T-helper 1 cell treated with Interleukin-12 subunit alpha and Interleukin-12 subunit beta and Interleukin-4 antibody, amounts not matched to agents 30 ng/mL and 1 ng/mL, for 36 hours (primary cell): ENCODE measurements around the gene UROC1. TPM values are rescaled to one million over a fixed set of nuclear protein-coding genes. Genes with fewer than 3 reads are reported as not detected.

ENCODE experiments used
- intact Hi-C: fragments of 100-400 bp; cut with micrococcal nuclease; formaldehyde crosslinking; loops from one replicate; pipeline ENCODE4 v1.15.1; 2024
- total RNA-seq: library from RNA; stranded (reverse); gene quantifications from 2 replicates; pipeline ENCODE4 v1.2.3, GENCODE V29; 2022

Gene UROC1
- not detected in 2 replicates for total RNA-seq

DNA sequence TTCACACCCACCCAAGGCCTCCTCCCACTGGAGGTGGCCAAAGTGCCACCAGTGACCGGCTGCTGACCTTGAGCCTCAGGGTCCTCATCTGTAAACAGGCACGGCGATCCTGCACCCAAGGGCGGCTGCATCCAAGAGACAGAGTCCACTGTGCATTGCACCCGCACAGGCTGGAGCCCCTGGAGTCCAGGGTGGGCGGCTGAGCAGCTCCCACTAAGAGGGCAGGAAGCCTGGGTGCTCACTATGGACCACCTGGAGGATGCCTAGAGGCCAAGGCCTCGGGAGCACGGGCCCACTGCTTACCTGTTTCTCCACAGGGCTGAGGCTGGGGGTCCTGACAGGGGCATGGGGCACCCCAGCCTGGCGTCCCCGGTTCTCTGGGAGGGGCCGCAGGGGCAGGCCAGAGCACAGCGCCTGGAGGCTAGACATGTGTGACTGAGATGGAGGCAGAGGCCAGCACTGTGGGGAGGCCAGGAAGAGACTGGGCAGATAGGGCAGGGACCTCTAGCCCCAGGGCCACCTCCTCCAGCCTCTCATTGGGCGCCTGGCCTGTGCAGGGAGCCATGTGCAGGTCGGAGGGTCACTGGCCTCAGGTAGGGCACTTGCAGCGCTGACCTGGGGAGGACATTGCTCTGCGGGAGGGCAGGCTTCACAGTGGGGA lies at the start of gene UROC1:
UROC1 (minus strand) TSS at position 483 of the 661 bp plus-strand sequence; CDS start at position 429, 54 bp downstream.
- intact Hi-C loops: no loop called here

DNA sequence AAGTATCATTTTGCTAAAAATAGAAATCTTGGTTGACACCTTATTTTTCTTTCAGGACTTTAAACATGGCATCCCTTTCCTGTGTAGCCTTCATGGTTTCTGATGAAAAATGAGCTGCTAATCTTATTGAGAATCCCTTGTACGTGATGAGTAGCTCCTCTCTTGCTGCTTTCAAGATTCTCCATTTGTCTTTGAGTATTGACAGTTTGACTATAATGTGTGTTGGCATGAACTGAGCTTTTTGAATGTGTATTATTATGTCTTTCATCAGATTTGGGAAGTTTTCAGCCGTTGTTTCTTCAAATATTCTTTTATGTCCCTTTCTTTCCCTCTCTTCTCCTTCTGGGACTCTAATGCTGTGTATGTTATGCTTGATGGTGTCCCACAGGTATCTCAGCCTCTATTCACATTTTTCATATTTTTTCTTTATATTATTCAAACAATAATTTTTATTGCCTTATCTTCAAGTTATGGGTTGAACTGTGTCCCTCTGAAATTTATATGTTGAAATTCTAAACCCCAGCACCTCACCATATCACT lies 45.2 kb upstream of the UROC1 start:
- intact Hi-C loops: no loop called here

- intact Hi-C loops: no loop called here
Observed at GRCh38 chr3:126558336-126559071, 40.9 kb upstream of the UROC1 start, which contains the start of gene C3orf22. Gene C3orf22 (minus strand): TSS chr3:126558932. CDS start chr3:126553390, 5,542 bp downstream.

DNA sequence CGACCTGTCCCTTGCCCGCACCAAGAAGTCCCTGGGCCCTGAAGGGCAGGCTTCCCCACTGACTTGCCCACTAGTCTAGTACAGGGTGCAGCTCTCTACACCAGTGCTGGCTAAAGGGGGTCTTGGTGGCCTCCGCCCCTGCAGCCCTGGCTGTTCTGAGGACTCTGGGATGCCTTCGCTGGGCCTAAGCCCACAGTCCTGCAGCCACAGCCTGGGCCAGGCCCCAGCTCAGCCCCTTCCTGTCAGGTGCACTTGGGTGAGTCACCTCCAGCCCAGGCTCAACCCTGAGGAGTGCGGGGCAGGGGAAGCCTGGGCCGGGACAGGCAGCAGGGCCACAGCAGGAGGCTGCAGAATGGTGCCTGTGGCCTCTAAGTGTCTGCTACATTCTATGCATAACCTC lies 40.2 kb upstream of the UROC1 start:
- intact Hi-C loops: no loop called here

DNA sequence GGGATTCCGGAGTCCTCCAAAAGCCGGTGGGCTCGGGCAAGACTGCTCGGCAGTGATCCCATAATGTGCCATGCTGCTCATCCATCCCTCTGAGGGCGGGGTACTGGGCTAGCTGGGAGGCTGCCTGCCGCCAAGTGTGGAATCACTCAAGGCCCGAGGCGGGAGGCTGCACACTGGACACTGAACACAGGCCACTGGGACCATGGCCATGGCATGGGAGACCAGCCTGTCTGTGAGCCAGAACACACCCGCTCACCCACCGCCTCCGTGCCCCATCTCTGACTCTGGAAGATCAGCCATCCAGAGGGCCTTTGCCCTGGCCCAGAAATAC lies 39.8 kb upstream of the UROC1 start:
- intact Hi-C loops: no loop called here

DNA sequence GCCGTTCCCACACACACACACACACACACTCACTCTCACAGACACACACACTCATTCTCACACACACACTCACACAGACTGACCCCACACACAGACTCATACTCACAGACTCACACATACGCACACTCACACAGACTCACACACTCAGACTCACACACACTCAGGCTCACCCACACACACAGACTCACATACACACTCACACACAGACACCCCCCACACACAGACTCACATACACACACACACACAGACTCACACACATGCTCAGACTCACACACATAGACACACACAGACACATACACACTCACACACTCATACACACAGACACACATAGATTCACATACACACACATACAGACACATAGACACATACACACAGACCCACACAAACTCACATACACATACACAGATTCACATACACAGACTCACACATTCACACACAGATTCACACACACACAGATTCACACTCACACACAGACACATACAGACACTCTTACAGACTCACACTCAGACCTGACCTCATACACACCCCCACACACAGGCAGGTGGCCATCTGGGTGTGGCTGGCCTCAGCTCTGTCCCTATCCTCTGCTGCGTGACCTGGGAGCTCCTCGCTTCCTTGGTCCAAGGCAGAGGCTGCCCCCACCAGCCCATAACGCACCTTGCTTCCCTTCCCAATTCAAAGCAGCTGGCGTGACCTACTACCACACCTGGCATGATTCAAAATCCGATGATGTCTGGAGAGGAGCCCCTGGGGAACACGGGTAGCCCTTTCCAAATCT lies 39.3 kb upstream of the UROC1 start:
- intact Hi-C loops: no loop called here

GRCh38 chr3:126555795-126556636 lies 38.4 kb upstream of the UROC1 start:
- intact Hi-C loops: no loop called here

DNA sequence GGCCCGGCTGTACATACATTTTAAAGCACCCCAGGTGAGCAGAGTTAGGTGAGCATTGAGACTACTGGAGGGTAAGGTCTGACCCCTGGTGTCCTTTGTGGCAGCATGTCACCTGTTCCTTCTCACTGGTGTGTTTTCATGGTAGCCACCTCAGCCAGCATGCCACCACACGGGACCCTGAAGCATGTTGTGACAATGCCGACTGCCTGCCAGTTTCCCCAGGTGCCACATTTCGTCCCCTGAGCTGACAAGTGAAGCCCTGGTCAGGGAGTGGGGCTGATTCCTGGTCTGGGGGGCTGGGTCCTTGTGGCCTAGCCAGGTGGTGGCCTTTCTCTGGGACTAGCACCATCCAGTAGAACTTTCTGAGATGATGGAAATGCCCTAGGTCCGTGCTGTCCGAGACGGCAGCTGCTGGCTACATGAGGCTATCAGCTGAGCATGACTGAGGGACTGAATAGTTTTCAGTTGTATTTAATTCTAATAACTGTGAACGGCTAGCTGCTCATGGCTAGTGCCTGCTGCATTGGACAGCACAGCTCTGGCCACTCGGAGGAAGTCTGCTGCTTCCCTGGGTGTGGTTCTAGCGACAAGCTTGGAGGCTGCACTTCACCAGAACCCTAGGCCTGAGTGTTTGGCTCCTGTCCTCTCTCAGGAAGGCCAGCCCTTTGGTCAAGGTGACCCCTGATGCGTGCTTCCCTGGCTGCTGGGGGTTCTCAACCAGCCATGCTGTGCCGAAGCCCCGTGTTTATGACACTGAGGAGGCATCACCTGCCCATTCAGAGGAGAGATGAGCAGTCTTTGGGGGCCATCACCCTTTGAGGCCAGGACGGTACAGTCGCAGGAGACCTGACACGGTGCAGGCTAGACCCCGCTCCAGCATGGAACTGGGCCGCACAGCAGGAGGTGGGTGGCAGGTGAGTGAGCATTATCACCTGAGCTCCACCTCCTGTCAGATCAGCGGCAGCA lies 37.3 kb upstream of the UROC1 start:
- intact Hi-C loops: no loop called here

DNA sequence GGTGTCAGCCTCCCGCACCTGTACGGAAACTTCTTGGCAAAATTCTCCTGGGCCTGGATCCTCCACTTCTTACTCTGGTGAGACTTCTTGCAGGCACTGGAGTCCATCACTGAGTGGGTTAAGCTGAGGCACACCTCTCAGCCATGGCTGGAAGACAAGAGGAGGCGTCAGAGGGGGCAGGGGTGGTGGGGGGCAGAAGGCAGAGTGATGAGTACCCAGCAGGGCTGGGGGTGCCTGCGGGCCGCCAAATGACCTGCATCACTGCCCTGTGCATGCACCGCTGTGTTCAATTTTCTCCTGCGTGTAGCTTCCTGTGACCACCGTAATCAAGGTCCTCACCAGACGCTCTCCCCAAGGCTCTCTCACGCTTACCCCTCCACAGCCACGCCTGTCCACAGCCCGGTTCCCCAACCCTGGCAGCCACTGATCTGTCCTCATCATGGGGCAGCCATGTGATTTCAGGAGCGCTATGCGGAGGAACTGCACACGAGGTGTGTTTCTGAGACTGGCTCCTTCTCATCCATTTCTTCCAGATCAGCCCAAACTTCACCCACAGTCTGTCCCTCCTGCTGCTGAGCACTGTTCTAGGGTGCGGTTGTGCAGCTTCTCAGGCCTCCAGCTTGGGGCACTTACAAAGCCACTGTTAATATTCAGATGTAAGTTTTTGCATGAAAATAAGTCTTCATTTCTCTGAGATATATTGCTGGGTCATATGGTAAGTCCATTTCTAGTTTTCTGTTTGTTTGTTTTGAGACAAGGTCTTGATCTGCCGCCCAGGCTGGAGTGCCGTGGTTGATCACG lies 35.9 kb upstream of the UROC1 start:
- intact Hi-C loops: no loop called here

DNA sequence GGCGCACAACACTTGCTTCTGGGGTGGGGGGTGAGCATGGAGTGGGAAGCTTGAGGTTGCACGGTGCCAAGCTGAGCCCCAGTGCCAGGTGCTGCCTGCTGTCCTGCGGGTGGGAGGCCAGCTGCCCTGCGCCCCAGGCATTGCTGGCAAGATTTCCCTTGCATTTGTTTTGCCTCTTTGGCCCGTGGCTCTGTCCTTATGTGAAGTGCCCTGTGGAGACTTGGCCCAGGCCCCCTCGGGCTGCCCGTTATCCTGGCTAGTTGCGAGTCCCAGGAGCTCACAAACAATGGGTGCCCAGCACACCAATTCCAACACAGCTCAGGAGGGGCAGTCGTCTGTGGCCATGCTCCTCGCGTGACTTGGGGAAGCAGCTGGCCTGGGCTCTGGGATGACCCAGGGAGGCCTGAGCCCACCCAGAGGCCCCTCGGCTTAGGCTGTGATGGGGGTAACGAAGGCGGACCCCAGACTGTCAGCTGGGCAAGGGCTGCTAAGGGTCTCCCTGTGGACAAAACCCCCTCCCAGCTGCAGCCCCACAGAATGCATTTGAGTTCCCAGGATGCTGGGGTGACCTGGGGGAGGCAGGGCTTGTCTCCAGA lies 35.2 kb upstream of the UROC1 start:
- intact Hi-C loops: no loop called here

GRCh38 chr3:126551839-126552687 lies 34.5 kb upstream of the UROC1 start:
- intact Hi-C loops: no loop called here

GRCh38 chr3:126551121-126551838 lies 33.7 kb upstream of the UROC1 start:
- intact Hi-C loops: no loop called here

- intact Hi-C loops: no loop called here
Observed at GRCh38 chr3:126550488-126551051, 33.0 kb upstream of the UROC1 start.

DNA sequence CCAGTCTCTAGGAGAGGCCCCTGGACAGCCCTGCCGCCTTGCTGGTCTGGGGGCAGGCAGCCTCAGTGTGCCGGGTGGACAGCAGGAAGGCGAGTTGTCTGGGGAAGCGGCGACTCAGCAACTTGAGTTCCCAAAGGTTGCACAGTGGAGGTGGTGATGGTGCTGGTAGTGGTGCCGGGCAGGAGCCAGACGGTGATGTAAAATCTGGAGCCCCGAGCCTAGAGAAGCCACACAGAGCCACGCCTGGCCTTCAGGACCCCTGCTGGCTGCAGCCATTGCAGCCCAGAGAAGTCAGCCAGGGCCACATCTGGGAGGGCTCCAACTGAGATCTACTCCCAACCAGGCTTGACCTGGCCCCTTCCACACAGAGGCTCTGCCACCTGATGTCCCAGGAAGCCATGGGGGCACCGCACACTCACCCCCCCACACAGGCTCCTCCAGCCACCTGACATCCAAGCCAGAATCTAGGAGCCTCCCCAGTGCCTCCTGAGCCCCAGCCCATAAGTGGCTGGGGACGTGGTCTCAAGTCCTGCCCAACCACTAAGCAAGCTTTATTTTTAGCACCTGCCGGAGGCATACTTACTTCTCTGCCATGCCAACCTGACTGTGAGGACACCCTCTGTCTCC lies 32.4 kb upstream of the UROC1 start:
- intact Hi-C loops: no loop called here

DNA sequence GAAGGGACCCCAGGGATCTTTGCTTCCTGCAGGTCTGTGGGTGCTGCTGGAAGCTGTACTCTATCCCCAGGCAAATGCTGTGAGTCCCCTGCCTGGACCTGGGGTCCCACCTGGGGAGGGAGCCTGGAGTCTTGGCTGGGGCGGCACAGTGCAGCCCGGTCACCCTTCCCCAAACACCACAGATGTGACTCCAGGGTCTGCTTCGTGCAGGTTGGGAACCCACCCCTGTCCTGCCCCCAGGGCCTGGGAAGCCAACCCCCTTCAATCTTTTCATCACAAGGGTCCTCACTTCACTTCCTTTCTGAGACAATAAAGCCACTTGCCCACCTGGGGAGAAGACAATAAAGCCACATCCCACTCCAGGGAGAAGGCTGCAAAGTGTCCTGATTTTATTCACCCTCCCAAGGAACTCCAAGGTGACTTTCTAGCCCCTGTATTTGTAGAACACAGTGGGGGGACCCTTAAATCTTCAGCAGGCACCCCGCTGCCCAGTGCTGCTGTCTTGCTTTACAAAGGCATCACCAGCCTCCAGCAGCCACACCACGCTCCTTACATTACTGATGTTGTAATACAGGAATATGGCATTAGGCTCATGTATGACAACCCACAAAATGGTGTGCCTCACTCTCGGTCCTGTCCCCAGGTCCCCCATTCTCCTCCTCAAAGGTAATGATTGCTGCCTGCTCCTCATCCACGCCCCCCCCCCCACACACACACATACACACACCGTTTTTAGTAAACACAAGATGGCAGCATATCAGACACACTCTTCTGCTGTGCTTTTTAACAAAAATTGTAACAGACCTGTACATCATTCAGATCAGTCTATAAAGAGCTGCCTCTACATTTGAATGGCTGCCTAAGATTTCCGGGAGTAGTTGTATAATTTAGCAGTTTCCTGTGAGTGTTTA lies 31.2 kb upstream of the UROC1 start:
- intact Hi-C loops: no loop called here
